Right lobe of liver (tissue), 4 donors: Measurements from ENCODE around the gene CCDC63.

Experiments
- POLR2A ChIP-seq: fragments of 450-650 bp; IDR thresholded peaks from one replicate; pipeline ENCODE4 v1.6.1; 2017; ENCODE audit warnings: antibody characterized with exemption, mild to moderate bottlenecking
- TF ChIP-seq, protein P1 (sequence below), 4 donors: fragments of 200-600 bp in 3 of 4; fragments of 450-650 bp in 1 of 4; IDR thresholded peaks; one replicate each; pipeline versions ENCODE4 v1.5.1 to v1.8.0; 2016 to 2022; ENCODE audit warnings: antibody characterized with exemption in 4 of 4, mild to moderate bottlenecking in 2 of 4
- donor health status: DM: no; HTN: no; CAD: no.
- donor health status: DM: no; HTN: no; CAD: no.
- donor health status: DM: no; HTN: yes; CAD: no.

DNA sequence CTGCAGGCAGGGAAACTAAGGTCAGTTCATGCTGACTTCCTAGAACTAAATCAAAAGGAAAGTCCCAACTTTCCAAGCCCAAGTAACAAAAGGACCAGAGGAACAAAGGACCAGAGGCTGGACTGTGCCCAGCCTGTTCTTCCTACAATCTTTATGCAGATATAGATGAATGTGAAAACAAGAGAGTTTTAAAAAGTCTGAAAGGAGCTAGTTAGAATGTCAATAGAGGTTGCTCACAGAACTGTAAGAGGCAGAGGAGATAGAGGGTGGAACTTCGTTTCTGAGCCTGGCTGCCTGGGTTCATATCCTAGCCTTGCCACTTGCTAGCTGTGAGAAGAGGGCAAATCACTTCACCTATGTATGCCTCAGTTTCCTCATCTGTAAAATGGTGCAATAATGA lies 30.0 kb upstream of the CCDC63 start:
- TF ChIP-seq, protein P1, sequence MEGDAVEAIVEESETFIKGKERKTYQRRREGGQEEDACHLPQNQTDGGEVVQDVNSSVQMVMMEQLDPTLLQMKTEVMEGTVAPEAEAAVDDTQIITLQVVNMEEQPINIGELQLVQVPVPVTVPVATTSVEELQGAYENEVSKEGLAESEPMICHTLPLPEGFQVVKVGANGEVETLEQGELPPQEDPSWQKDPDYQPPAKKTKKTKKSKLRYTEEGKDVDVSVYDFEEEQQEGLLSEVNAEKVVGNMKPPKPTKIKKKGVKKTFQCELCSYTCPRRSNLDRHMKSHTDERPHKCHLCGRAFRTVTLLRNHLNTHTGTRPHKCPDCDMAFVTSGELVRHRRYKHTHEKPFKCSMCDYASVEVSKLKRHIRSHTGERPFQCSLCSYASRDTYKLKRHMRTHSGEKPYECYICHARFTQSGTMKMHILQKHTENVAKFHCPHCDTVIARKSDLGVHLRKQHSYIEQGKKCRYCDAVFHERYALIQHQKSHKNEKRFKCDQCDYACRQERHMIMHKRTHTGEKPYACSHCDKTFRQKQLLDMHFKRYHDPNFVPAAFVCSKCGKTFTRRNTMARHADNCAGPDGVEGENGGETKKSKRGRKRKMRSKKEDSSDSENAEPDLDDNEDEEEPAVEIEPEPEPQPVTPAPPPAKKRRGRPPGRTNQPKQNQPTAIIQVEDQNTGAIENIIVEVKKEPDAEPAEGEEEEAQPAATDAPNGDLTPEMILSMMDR (IDR thresholded peaks at IDR 0.05): no peak
- TF ChIP-seq POLR2A: no peak
